GM12878 (cell line): ENCODE results near the gene ETV1. TPM values are rescaled to one million over a fixed set of nuclear protein-coding genes. Genes with fewer than 3 reads are reported as not detected.

Experiments used
- ATAC-seq: fragments of 200-7000 bp; cut with Tn5 transposase; 3 replicates; pipeline ENCODE4 v1.9.1; 2020; ENCODE audit warnings: mild to moderate bottlenecking, moderate library complexity
- BruUV-seq: library from RNA; stranded (reverse); fragments of 400-500 nt; replicated peaks from 2 replicates; lab custom pipeline; 2021; lab: Mats Ljungman, UMichigan
- CTCF ChIA-PET: fragments of 300-600 bp; sonication (Branson Sonifier 250); formaldehyde crosslinking; extraction: SDS; loops from one replicate; lab custom pipeline; 2021; ENCODE audit warnings: inconsistent platforms; lab: Yijun Ruan, JAX
- POLR2A ChIA-PET: fragments of 350-600 bp; formaldehyde crosslinking; extraction: SDS; loops from one replicate; lab custom pipeline; 2021; ENCODE audit warnings: inconsistent platforms; lab: Charles Lee
- RAD21 ChIA-PET: fragments of 300-600 bp; sonication (Branson Sonifier 250); formaldehyde crosslinking; loops from one replicate; lab custom pipeline; 2023; ENCODE audit warnings: antibody characterized with exemption; ENCODE audit not compliant: unreplicated experiment; lab: Charles Lee
- SMC1A ChIA-PET: fragments of 300-600 bp; sonication (Branson Sonifier 250); formaldehyde crosslinking; loops from one replicate; lab custom pipeline; 2023; ENCODE audit not compliant: unreplicated experiment, uncharacterized antibody; lab: Charles Lee
- DNase-seq: peaks from one replicate; pipeline ENCODE4 v3.0.0-alpha.2; 2011; ENCODE audit warnings: low read depth, low spot score
- FAIRE-seq: peaks from 3 replicates; lab custom pipeline; 2011; peaks lifted over from hg19 to GRCh38; lab: Jason Lieb, UNC
- H2AFZ ChIP-seq: 2 replicates; pipeline ENCODE4 v1.6.0; 2011; ENCODE audit warnings: low read depth, low read length, control low read depth; ENCODE audit not compliant: control insufficient read depth
- H3K27ac ChIP-seq: 2 replicates; pipeline ENCODE4 v1.5.1; 2011; ENCODE audit warnings: control low read depth; ENCODE audit not compliant: control insufficient read depth, insufficient read depth
- H3K27me3 ChIP-seq, 2 experiments: replicated peaks in 1 of 2; 2 replicates each; pipeline versions ENCODE4 v1.6.0 to v1.6.1; 2011; ENCODE audit warnings: low read length in 1 of 2; ENCODE audit not compliant: control insufficient read depth in 2 of 2, insufficient read depth in 2 of 2
- H3K36me3 ChIP-seq, 2 experiments: 2 replicates each; pipeline ENCODE4 v1.5.1; 2011; ENCODE audit warnings: low read length in 1 of 2; ENCODE audit not compliant: control insufficient read depth in 2 of 2, insufficient read depth in 2 of 2
- H3K4me1 ChIP-seq: 2 replicates; pipeline ENCODE4 v1.6.1; 2011; ENCODE audit warnings: mild to moderate bottlenecking, low read length, moderate library complexity, mixed read lengths; ENCODE audit not compliant: control insufficient read depth, insufficient read depth
- H3K4me2 ChIP-seq: 2 replicates; pipeline ENCODE4 v1.6.0; 2011; ENCODE audit warnings: control low read depth; ENCODE audit not compliant: control insufficient read depth, insufficient read depth
- H3K4me3 ChIP-seq: fragments of 200-600 bp; sonication (generic); 2 replicates; pipeline ENCODE4 v1.5.1; 2016
- H3K79me2 ChIP-seq: 2 replicates; pipeline ENCODE4 v1.6.0; 2011; ENCODE audit warnings: low read length; ENCODE audit not compliant: control insufficient read depth, insufficient read depth
- H3K9ac ChIP-seq: 2 replicates; pipeline ENCODE4 v1.8.0; 2011; ENCODE audit warnings: low read length, control low read depth, mixed read lengths; ENCODE audit not compliant: control insufficient read depth, insufficient read depth
- H3K9me3 ChIP-seq: replicated peaks from 3 replicates; pipeline ENCODE4 v1.5.1; 2011; ENCODE audit warnings: mild to moderate bottlenecking, low read length; ENCODE audit not compliant: control insufficient read depth, insufficient read depth
- H4K20me1 ChIP-seq: 2 replicates; pipeline ENCODE4 v1.6.0; 2011; ENCODE audit not compliant: control insufficient read depth, insufficient read depth
- SMAD1 ChIP-seq: fragments of 450-650 bp; IDR thresholded peaks from 2 replicates; pipeline ENCODE4 v1.6.1; 2018; ENCODE audit warnings: mild to moderate bottlenecking, low read depth; ENCODE audit not compliant: partially characterized antibody
- SUPT20H ChIP-seq: IDR thresholded peaks from 2 replicates; pipeline ENCODE4 v1.6.1; 2011; ENCODE audit warnings: low read depth, mild to moderate bottlenecking, low read length, moderate library complexity, borderline replicate concordance; ENCODE audit not compliant: control insufficient read depth
- TARDBP ChIP-seq: IDR thresholded peaks from 2 replicates; pipeline ENCODE4 v1.6.1; 2016; ENCODE audit warnings: borderline replicate concordance
- TCF3 ChIP-seq: IDR thresholded peaks from 2 replicates; pipeline ENCODE4 v1.6.1; 2012; ENCODE audit warnings: low read depth, mild to moderate bottlenecking, low read length, borderline replicate concordance; ENCODE audit not compliant: insufficient read depth
- ZBTB33 ChIP-seq: fragments of 450-650 bp; IDR thresholded peaks from 2 replicates; pipeline ENCODE4 v1.6.1; 2017; ENCODE audit warnings: mild to moderate bottlenecking
- ZNF24 ChIP-seq: fragments of 450-650 bp; IDR thresholded peaks from 2 replicates; pipeline ENCODE4 v1.6.1; 2017; ENCODE audit warnings: antibody characterized with exemption, mild to moderate bottlenecking
- WGBS: methylation state at CpG from one replicate; pipeline ENCODE4 v1.1.6; 2016; ENCODE audit warnings: low lambda C conversion rate; ENCODE audit not compliant: insufficient replicate concordance, insufficient coverage; ENCODE audit errors: missing lambda C conversion rate; 5-methylcytosine and 5-hydroxymethylcytosine counted together
- in situ Hi-C: fragments of 300-500 bp; cut with MboI; formaldehyde crosslinking; loops from 9 replicates; pipeline ENCODE4 v1.14.3; 2018; ENCODE audit warnings: mixed read lengths
- intact Hi-C: fragments of 100-400 bp; cut with micrococcal nuclease; formaldehyde crosslinking; loops from one replicate; pipeline ENCODE4 v1.14.2; 2022; ENCODE audit not compliant: unreplicated experiment
- polyA plus RNA-seq, 11 experiments: library from polyadenylated mRNA; depleted of rRNA in 4 of 11; unstranded in 6 of 11; stranded (reverse) in 5 of 11; fragments of >200 nt; fragmentation: Nextera tagmentation in 4 of 11; fragmentation: Illumina TruSeq in 1 of 11; extraction: Ambion mirVana in 4 of 11; extraction: Trizol in 1 of 11; gene quantifications; 1 replicate in 1 of 11; 2 replicates in 10 of 11; pipeline versions ENCODE4 v1.2.1 to v1.2.3, GENCODE V29; 2011 to 2016; ENCODE audit warnings: inconsistent platforms in 2 of 11, missing spikeins in 2 of 11, low read depth in 1 of 11
- total RNA-seq, 4 experiments: library from RNA; depleted of rRNA in 3 of 4; stranded (reverse); fragments of >200 nt in 3 of 4; fragmentation: Illumina TruSeq in 1 of 4; extraction: Trizol in 1 of 4; gene quantifications; 2 replicates each; pipeline versions ENCODE4 v1.2.1 to v1.2.3, GENCODE V29; 2013 to 2021

ETV1 gene
- total and polyA plus RNA-seq, 10 of the 15 experiments (the other 5 are each of a cell fraction or from before 2014, with no cell fraction given): 0.03 to 9.3 (median 0.16) TPM; not detected in 4

GRCh38 chr7:13846386-13846785, 143.1 kb downstream of the ETV1 start (continued):
- no peak for TF ChIP-seq ZBTB33
- TF ChIP-seq SMAD1: no peak
- TF ChIP-seq ZNF24: no peak
- TF ChIP-seq TARDBP: no peak
- TF ChIP-seq TCF3: no peak

- Histone ChIP-seq H4K20me1 (no peaks in the 10 kb centered on the region), H3K4me2 (no peak overlapping the region), H3K9ac (no peak overlapping the region), H2AFZ (no peak overlapping the region), H3K27ac (no peak overlapping the region), H3K27me3 (no peaks in the 10 kb centered on the region), H3K36me3 (no peaks in the 10 kb centered on the region), H3K9me3 (no peaks in the 10 kb centered on the region), H3K4me3 (no peak overlapping the region), H3K4me1 (no peaks in the 10 kb centered on the region), H3K79me2 (no peaks in the 10 kb centered on the region)
- ChIA-PET RAD21 (no interaction called here), CTCF (no interaction called here), POLR2A (no interaction called here), SMC1A (no interaction called here)
- no peak for TF ChIP-seq SUPT20H
- no peak for ATAC-seq
- no TSS peak for BruUV-seq
- WGBS: 2% methylated on average over 3 of the region's 3 CpGs
- in situ Hi-C loops: no loop called here
- no peak for FAIRE-seq
- DNase-seq: no peak
- intact Hi-C loops: no loop called here
These were observed 143.9 kb downstream of the ETV1 start for GRCh38 chr7:13845601-13846000.
